Anterior cingulate cortex (tissue), 58 donors: ENCODE data around the gene RILP.
A peak's percentile ranks its signal among the peaks of the same experiment; 100 is the strongest.
"Not testable (repeated sequence)": the region's sequence is repeated elsewhere in the genome, so short reads cannot be mapped to it uniquely, and the experiment has no call there.

Experiments used
- DNase-seq, 58 donors: peaks; one replicate each; lab custom pipeline; 2025; lab: John Stamatoyannopoulos, UW

RILP gene

GRCh38 chr17:1649844-1650501 is at the start of gene RILP:
TSS of gene RILP (minus strand) at chr17:1649866. CDS start at chr17:1649804, 62 bp downstream.
- peak in 5 of 58 donors; percentile 20 to 28 (median 25) for DNase-seq

- no peak for DNase-seq
These were observed 48.0 kb upstream of the RILP start for GRCh38 chr17:1697681-1698080.

GRCh38 chr17:1695365-1695764 is 45.7 kb upstream of the RILP start:
- DNase-seq: no peak

GRCh38 chr17:1693339-1693738 is 43.7 kb upstream of the RILP start:
- no peak for DNase-seq

- no peak for DNase-seq
These were observed 41.0 kb upstream of the RILP start for GRCh38 chr17:1690544-1691221.

- DNase-seq: not testable (repeated sequence)
These were observed 38.7 kb upstream of the RILP start for GRCh38 chr17:1688405-1688804.

- no peak for DNase-seq
These were observed 36.4 kb upstream of the RILP start for GRCh38 chr17:1686086-1686485.

- peak; percentile 64 to 98 (median 95) for DNase-seq
These were observed 34.9 kb upstream of the RILP start, which contains the start of gene PRPF8 for GRCh38 chr17:1684378-1685189. TSS of gene PRPF8 (minus strand) at chr17:1684867. CDS start at chr17:1684571, 296 bp downstream.

GRCh38 chr17:1683459-1683858 is 33.8 kb upstream of the RILP start:
- DNase-seq: peak in 1 of 58 donors; percentile 2

GRCh38 chr17:1676401-1676800 is 26.7 kb upstream of the RILP start:
- DNase-seq: no peak

GRCh38 chr17:1673041-1673785 is 23.5 kb upstream of the RILP start:
- DNase-seq: no peak

- not testable (repeated sequence) for DNase-seq
These were observed 14.3 kb upstream of the RILP start for GRCh38 chr17:1663934-1664333.

- no peak for DNase-seq
These were observed 11.4 kb upstream of the RILP start for GRCh38 chr17:1661045-1661444.

- DNase-seq: no peak
These were observed 8.4 kb upstream of the RILP start for GRCh38 chr17:1658100-1658499.

- no peak for DNase-seq
These were observed 4.1 kb upstream of the RILP start for GRCh38 chr17:1653735-1654134.

- DNase-seq: not testable (repeated sequence)
These were observed 3.1 kb upstream of the RILP start for GRCh38 chr17:1652794-1653193.

GRCh38 chr17:1651559-1651844 is 1.8 kb upstream of the RILP start:
- DNase-seq: no peak

GRCh38 chr17:1650731-1651558 is 1.3 kb upstream of the RILP start:
- DNase-seq: no peak

- peak in 57 of 58 donors; percentile 33 to 96 (median 91) for DNase-seq
These were observed 463 bp downstream of the RILP start for GRCh38 chr17:1648963-1649843.
